GM21529 (cell line): ENCODE results near the gene TAS2R50.

ENCODE experiments used
- ATAC-seq: cut with Tn5 transposase; IDR thresholded peaks from one replicate; pipeline ENCODE4 v1.9.1; 2021; ENCODE audit not compliant: unreplicated experiment

Gene TAS2R50

GRCh38 chr12:10956085-10956484 is 30.6 kb downstream of the TAS2R50 start:
- ATAC-seq = no peak

- ATAC-seq = no peak
These were observed 34.1 kb downstream of the TAS2R50 start for GRCh38 chr12:10952645-10953044.

DNA sequence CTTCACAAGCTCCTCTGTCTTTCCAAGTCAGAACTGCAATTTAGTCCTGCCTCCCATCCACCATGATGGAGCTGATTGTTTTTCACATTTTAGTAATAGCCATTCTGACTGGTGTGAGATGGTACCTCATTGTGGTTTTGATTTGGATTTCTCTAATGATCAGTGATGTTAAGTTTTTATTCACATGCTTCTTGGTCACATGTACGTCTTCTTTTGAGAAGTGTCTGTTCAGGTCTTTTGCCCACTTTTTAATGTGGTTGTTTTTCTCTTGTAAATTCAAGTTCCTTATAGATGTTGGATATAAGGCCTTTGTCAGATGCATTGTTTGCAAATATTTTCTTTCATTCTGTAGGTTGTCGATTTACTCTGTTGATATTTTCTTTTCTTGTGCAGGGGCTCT is 43.5 kb downstream of the TAS2R50 start:
- no peak for ATAC-seq

- ATAC-seq = no peak
These were observed 44.6 kb downstream of the TAS2R50 start for GRCh38 chr12:10941916-10942607.

DNA sequence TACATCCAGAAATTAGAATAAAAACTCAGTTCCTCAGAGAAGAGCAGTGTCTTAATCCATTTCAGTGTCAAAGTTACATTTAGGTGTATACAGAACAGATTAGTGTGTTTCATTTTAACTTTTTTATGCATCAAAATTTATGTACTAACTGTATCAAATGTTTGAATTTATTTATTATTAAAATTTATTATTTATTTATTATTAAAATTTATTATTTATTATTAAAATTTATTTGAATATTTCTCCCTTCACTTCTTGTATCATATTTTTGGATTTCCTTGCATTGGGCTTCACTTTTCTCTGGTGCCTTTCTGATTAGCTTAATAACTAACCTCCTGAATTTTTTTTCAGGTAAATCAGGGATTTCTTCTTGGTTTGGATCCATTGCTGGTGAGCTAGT is 45.3 kb downstream of the TAS2R50 start:
- no peak for ATAC-seq

DNA sequence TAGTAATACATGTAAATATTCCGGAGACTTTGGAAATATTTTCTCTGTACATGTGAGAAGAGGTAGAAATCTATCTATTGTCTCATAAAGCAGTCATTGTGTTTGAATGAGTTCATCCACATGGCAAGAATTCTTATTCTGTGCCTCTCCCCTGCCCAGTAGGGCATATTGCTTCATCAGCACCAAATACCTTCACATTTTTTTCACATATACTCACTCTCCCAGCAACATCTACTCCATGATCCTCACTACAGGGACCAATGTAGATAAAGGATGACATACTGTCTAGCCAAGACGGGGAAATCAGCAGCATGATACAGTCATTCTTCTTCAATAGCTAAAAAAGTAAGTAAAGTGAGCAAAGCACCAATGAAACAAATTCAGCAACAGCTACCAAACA is 46.3 kb downstream of the TAS2R50 start:
- no peak for ATAC-seq

DNA sequence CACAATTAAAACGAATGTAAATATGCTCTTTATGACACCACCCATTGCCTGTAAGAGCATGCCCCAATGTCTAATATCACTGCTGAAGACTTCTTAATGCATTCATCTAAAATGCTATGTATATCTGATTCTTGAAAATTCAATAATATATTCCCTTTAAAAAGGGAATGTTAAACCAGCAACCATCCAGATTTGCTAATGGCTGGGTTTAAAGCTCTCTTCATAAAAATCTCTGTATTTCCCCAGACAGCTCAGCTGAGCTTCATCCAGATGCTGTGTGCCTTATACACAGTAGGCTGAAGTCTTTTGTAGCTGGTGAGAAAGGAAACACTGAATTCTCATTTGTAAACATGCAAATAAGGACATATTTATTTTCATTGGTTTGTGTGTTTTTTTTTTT is 47.5 kb downstream of the TAS2R50 start, which contains the start of gene TAS2R14:
TAS2R14 (minus strand) TSS at position 101 of the 400 bp plus-strand sequence; CDS start at position 45, 56 bp downstream.
- no peak for ATAC-seq

DNA sequence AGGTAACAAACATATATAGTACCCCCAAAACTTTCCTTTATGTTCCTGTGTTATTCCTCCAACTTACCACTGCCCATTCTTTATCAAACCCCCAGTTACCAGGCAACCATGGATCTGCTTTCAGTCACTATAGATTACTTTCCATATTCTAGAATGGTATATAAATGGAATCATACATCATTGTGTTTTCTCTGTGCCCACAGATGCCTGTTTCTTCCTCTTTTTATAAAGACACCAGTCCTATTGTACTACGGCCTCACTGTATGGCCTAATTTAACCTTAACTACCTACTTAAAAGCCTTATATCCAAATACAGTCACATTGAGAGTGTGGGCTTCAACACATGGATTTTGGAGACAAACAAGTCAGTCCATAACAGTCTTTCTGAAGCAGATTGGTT is 50.2 kb downstream of the TAS2R50 start:
- ATAC-seq = no peak
